Mucosa of descending colon (tissue), 3 donors: Measurements from ENCODE around the gene NRARP. TPM values are rescaled to one million over a fixed set of nuclear protein-coding genes. Genes with fewer than 3 reads are reported as not detected.

ENCODE experiments used
- ATAC-seq: fragments of 200-7000 bp; cut with Tn5 transposase; one replicate; pipeline ENCODE4 v1.9.1; 2020; ENCODE audit warnings: mild to moderate bottlenecking, moderate library complexity
- DNase-seq, 3 donors: peaks; one replicate each; pipeline ENCODE4 v3.0.0-alpha.2; 2020
- H3K36me3 ChIP-seq: fragments of 200-600 bp; one replicate; pipeline ENCODE4 v1.8.0; 2021; ENCODE audit warnings: low read depth, mild to moderate bottlenecking
- H3K4me1 ChIP-seq: fragments of 200-600 bp; one replicate; pipeline ENCODE4 v1.8.0; 2021; ENCODE audit warnings: low read depth, mild to moderate bottlenecking
- H3K4me3 ChIP-seq: fragments of 200-600 bp; one replicate; pipeline ENCODE4 v1.8.0; 2021; ENCODE audit warnings: mild to moderate bottlenecking
- H3K9me3 ChIP-seq: fragments of 200-600 bp; one replicate; pipeline ENCODE4 v1.8.0; 2021; ENCODE audit warnings: mild to moderate bottlenecking
- CTCF ChIP-seq: fragments of 200-600 bp; IDR thresholded peaks from one replicate; pipeline ENCODE4 v1.8.0; 2022; ENCODE audit warnings: antibody characterized with exemption, mild to moderate bottlenecking
- intact Hi-C, 2 donors: fragments of 100-400 bp; cut with DNase I in 1 of 2; cut with micrococcal nuclease in 1 of 2; formaldehyde crosslinking; loops; one replicate each; pipeline versions ENCODE4 v1.11.0 to v1.11.1; 2022; cut with DNase I, micrococcal nuclease
- total RNA-seq, 3 donors: library from RNA; stranded (reverse); fragmentation: NEBNext Ultra II Directional in 2 of 3; extraction: Animal tissue kit (Norgen Biotek cat#: 25700) in 2 of 3; gene quantifications; one replicate each; pipeline versions ENCODE4 v1.2.1 to v1.2.4, GENCODE V29; 2021 to 2023
- donor health status: DM: no; HTN: no; CAD: no; lungs with moderate emphysema.
- donor health status: DM: no; HTN: no; CAD: no.
- donor health status: DM: no; HTN: yes; CAD: no.

The NRARP gene
- total RNA-seq, 3 donors from 2014 or later = 61.4 to 171 (median 146) TPM

DNA sequence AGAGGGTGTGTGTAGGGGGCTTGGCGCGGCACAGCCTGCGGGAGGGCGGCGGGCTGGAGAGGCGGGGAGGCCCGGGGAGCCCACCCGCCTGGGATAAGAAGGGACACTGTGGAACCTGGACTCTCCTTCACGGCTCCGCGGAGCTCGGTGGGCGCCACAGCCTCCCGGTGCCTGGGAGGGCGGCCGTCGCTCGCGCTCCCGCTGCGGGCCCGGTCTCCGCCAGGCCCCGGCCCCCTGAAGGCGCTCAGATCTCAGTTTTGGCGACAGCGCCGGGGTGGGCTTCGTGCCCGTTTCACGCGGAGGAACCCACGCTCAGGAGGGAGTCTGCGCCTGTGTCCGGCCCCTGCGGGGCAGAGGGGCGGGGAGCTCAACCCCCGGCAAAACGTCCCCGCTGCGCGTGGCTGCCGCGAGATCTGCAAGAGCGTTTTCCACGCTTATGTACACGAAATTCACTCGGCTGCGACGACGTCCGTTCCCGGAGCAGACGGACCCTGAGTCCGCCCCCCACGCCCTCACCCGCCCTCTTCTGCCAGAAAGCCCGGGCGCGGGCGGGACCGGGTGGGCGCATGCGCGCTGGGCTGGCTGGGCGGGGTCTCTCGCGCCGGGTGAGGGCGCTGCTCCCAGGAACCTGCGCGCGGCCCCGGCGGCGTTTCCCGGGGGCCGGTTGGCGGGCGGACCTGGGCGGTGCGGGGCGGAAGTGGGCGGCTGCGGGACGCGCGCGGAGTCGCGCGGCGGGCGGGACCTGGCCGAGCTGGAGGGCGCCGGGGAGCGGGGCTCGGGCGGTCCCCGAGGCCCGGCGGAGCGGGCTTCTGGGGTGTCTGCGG lies 47.2 kb downstream of the NRARP start, which contains the start of gene NELFB:
Gene NELFB (plus strand): TSS at position 704 of the 824 bp plus-strand sequence.
- Histone ChIP-seq H3K4me3 (peak within 1 kb of the TSS; percentile 96), H3K4me1 (peaks cover 21% of the 10 kb centered on the region), H3K9me3 (no peaks in the 10 kb centered on the region), H3K36me3 (no peaks in the 10 kb centered on the region)
- intact Hi-C loops = no loop called here
- ATAC-seq = peak; percentile 89
- peak; percentile 95 to 98 (median 96) for DNase-seq
- no peak for TF ChIP-seq CTCF

- H3K36me3 ChIP-seq = no peaks in the 10 kb centered on the region
- intact Hi-C loops = no loop called here
- no peak for TF ChIP-seq CTCF
- DNase-seq (peak in 1 of 3 donors; percentile 29), ATAC-seq (peak; percentile 38)
- H3K9me3 ChIP-seq = no peaks in the 10 kb centered on the region
- H3K4me1 ChIP-seq = peaks cover 21% of the 10 kb centered on the region
- H3K4me3 ChIP-seq = peak overlapping the region; percentile 96
Measured at GRCh38 chr9:137253717-137254623, 48.1 kb downstream of the NRARP start.

- no peaks in the 10 kb centered on the region for H3K36me3 ChIP-seq
- H3K4me1 ChIP-seq = peaks cover 21% of the 10 kb centered on the region
- no peak overlapping the region for H3K4me3 ChIP-seq
- intact Hi-C loops = no loop called here
- ATAC-seq (peak; percentile 34), DNase-seq (peak in 1 of 3 donors; percentile 49)
- TF ChIP-seq CTCF = no peak
- no peaks in the 10 kb centered on the region for H3K9me3 ChIP-seq
Measured at GRCh38 chr9:137252555-137253506, 49.2 kb downstream of the NRARP start.

GRCh38 chr9:137251490-137252268 lies 50.4 kb downstream of the NRARP start:
- Histone ChIP-seq H3K9me3 (no peaks in the 10 kb centered on the region), H3K4me3 (no peak overlapping the region), H3K4me1 (peaks cover 19% of the 10 kb centered on the region), H3K36me3 (no peaks in the 10 kb centered on the region)
- TF ChIP-seq CTCF = no peak
- intact Hi-C loops = no loop called here
- DNase-seq = no peak
- no peak for ATAC-seq
